Stimulated activated naive CD8-positive, alpha-beta T cell treated with anti-CD3 and anti-CD28 coated beads, Interleukin-15, Interleukin-2, amounts not matched to agents 100 U/mL and 50 U/mL, for 24 hours (primary cell): ENCODE data around the gene CHRM4.
A peak's percentile ranks its signal among the peaks of the same experiment; 100 is the strongest.

ENCODE experiments used
- ATAC-seq: fragments of 150-1000 bp; cut with Tn5 transposase; one replicate; pipeline ENCODE4 v1.10.0; 2021
- DNase-seq: peaks from one replicate; pipeline ENCODE4 v3.0.0; 2021

CHRM4 gene

DNA sequence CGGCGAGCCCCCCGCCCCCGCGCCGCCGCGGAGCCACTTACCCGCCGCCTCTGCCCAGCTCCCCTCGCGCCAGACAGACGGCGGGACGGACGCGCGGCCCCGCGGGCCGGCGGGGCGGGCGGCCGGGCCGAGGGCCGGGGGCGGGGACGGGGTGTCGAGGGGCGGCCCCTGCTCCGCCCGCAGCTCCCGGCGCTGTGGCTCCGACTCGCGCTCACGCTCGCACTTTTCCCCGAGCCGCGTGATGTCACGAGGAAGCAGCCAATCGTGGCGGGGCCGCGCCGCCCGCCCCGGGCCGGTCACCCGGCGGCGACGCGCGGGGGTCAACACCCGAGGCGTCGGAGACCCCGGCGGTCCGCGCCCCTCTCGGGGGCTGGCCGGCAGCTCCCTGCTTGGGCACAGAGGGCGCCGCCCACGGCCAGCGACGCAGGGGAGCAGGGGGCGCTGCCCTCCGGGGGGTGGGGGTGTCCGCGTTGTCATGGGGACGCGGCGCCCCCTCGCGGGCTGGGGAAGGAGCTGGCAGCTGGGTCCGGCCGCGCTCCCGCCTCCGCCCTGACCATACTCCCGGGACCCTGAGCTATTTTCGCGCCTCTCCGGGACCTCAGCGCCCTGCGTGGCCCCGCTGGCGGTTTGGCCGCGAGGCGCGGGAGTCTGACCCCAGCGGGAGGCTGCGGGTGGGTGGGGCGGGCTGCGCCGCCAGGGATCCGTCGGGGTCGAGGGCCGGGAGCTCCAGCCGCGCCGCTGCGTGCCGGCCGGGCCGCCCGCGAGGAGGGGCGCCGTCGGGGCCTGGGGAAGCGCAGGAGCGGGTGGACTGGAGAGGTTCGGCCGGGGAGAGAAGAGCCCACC lies at the start of gene CHRM4:
CHRM4 (minus strand) TSS at position 199 of the 843 bp plus-strand sequence. CDS start 5,219 bp downstream, outside the sequence.
- no peak for ATAC-seq

DNA sequence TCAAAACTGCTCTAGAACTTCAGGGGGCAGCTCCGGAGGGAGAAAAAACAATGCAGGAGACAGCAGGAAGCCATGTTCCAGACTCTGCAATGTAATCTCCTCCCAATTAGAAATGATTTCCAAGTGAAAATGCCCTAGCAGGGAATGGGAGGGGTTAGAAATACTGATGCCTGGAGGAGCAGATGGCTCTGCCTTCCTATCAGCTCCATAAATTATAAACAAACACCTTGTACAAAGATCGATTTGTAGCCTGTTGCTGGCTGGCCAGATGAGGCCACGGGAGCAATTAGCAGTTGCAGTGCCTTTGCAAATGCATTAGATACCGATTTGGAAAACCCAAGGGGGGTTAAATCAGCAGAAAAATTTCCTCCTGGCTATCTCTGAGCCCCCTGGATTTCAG lies 46.6 kb upstream of the CHRM4 start:
- DNase-seq (no peak), ATAC-seq (no peak)

More for the DNA sequence above, at the start of gene CHRM4:
- peak; percentile 49 for DNase-seq

DNA sequence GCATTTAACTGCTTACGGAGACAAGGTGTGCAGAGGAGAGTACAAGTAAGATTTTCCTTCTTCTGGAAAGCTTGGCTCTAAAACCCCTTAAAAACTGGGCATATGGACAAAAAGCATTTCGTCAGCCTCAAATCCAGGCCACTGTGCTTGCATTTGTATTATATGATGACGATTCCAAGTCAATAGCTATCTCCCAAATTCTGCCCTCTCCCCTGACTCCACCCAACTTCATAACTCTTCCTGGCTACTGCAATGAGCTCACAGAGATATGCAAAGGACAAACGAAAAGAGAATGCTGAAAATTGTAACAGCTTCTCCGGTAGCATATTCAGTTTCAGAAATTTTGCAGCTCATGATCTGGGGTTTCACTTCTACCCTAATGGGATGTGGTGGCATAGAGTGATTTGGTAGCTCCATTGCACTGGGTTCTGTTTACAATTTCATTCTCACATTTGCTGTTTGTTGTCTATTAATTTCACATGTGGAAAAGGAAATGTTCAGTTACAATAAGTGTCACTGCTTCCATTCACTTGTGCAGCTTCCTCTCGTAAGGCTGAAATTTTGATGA lies 45.6 kb upstream of the CHRM4 start:
- ATAC-seq (no peak), DNase-seq (no peak)

DNA sequence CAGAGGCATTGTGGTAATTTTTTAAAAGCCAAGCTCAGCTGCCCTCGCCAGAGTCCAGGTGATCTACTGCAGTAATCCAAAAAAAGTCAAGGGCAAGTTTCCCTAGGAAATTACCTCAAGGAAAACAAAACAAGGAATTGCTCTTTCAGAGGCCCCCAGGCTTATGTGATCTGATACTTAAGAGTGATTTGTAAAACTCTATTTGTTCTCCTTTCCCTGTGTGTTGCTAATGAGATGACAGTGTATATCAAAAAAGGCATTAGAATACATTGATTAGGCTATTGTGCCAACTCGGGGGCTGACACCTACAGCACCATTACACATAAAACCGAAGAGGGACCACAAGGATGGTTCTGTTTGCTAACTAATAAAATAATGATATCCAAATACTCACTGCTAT lies 44.5 kb upstream of the CHRM4 start:
- DNase-seq (no peak), ATAC-seq (no peak)

DNA sequence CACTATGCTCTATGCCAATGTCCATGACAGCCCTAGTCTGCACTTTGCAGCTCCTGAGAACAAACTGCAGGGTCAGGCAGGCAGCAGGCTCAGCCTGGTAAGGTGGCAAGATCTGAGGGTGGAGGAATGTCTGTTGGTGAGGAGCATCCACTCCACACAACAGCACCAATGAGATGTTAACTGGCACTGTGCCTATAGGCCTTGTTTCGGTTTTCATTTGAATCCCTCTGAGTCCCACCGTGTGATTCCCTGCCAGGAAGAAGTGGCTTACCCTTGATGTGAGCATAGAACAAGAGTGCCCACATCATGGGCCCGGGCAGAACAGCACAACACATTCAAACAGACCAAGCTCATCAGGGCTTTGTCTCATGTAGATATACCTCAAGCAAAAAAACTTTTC lies 44.1 kb upstream of the CHRM4 start:
- ATAC-seq (no peak), DNase-seq (no peak)

DNA sequence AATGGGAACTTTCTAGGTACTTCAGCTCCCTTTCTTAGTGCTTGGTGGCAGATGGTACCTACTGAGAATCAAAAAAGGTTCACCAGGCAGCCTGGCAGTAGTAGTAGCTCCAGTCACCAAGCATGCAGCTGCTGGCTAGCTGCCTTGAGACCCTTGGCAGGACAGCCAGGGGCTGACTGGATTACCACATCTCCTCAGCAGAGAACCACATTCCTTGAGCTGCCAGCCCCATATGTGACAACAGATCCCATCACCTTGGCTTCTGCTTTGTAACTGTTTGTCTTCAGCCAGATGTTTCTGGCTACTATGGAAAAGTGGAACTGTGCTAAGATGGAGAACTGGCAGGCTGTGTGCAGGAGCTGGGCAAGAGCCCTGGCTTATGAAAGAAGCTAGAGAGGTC lies 39.6 kb upstream of the CHRM4 start:
- DNase-seq, result no peak
- ATAC-seq, result no peak

DNA sequence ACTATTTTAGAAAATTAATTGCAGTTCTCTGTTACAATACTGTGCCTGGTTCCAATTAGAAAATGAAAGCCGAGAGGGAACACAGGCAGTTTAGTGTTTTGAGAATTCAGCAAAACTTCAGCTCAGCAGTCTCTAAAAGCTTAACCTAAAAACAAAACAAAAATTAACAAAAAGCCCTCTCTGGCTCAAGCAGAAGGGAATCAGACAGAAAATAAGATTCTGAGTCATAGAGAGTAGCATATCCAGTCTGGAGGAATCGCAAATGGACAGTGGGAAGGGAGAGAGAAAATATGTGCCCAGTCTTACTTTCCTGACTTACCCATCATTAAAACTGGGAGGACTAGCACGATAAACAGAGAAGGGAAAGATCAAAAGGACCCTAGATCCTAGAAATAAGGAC lies 38.1 kb upstream of the CHRM4 start:
- ATAC-seq (no peak), DNase-seq (no peak)

DNA sequence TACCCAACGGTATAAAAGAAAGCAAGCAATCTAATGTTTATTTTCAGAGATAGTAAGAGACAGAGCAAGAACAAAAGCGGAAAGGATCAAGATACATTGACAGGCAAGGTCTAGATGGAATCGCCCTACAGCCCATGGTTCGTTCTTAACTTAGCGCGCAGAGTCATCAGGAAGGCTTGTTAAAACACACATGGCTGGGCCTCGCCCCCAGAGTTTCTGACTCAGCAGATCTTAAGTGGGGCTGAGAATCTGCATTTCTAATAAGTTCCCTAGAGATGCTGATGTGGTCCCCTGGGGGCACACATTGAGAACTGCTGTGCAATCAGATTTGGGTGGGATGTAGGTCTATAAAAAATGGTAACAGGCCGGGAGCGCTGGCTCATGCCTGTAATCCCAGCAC lies 35.8 kb upstream of the CHRM4 start:
- DNase-seq (no peak), ATAC-seq (no peak)

DNA sequence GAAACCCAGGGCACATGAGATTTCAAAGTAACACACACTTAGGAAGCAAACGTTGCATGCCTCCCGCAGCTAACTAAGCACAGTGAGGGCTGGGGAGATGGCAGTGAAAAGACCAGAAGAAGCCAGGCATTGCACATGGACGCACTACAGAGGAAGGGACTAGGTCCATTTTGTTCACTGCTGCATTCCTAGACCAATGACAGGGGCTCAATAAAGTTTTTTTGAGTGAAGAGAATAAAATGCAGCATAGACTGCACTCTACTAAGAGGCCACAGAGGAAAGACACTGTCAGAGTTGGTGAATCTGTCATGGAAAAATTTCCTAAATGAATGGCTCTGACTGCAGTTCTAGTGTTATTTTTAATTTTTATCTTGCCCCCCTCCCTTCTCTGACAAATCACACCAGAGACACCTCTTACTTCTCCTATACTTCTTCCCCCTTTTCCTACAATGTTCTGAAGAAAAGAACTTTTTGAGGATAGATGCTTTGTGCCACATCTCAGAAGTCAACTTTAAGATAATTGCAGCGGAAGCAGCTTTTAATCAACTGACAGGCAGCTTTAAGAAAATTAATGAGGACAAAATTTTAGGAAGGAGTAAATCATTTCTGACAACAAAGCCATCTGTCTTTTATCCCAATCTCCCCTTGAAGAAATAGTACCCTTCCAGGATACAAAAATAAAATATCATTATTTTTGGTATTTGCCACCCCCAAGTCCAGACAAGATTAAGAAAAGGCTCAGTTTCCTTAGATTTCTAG lies 34.8 kb upstream of the CHRM4 start:
- DNase-seq, result no peak
- no peak for ATAC-seq

DNA sequence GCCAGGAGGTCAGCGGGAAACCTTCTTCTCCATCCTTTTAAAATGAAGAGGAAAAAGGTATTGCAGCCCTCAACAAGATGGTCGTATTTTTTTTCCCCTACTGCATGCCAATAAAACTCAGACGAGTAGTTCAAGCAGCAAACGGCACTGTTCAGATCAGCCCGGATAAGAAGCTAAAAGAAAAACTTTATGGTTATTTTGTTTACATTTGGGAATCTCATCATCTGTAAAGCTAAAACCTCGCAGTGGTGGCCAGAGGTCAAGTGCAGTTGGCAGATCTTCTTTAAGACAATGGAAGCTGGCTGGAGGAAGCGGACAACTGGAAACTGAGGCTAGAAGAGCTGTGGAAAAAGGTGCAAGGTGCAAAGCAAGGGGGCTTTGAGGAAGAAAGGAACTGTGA lies 31.0 kb upstream of the CHRM4 start:
- ATAC-seq (no peak), DNase-seq (no peak)

DNA sequence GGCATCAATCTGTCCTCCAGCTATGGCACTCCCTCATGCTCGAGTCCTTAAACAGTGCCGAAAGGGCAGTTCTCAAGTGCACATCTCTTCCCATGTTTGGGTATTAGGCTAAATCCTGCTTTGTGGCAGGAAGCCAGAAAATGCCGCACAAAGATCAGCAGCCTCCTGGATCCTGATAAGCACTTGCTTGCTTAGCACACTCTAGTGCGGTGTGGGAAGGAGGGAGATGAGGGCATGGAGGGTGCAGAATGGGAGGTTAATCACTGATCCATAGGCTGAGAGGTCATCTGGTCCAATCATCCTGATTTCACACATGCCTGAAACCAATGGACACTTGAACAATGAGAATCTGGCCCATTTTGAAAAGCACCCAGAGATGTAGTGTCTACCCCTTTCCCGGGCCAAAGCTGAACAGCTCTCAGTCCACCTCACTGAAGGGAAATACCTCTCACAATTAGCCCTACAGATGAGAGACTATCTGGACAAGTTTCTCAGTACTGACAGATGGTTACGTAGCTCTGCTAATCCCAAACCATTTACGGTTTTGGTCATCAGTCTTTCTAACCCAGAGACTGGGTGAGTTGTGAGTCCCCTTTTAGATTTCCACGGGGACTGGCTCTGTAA lies 29.8 kb upstream of the CHRM4 start:
- ATAC-seq, result no peak
- no peak for DNase-seq

DNA sequence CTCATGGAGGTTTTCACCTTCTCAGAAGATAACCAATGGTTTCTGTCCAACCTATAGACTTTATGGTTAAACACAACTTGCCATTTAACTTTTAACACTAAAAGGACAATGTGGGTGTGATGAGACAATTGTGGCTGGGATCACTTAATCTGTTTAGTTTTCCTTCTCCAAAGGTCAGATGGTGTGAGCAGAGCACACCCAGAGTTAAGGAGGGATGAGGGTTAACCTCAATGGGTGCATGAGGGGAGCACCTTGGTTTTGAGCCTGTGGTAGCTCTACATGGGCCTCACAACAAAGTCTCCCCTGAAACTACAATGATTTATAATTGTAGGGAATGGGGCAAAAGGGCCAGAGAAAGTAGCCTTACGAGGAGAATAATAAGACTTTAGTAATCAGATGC lies 28.9 kb upstream of the CHRM4 start:
- ATAC-seq (peak; percentile 93), DNase-seq (no peak)

DNA sequence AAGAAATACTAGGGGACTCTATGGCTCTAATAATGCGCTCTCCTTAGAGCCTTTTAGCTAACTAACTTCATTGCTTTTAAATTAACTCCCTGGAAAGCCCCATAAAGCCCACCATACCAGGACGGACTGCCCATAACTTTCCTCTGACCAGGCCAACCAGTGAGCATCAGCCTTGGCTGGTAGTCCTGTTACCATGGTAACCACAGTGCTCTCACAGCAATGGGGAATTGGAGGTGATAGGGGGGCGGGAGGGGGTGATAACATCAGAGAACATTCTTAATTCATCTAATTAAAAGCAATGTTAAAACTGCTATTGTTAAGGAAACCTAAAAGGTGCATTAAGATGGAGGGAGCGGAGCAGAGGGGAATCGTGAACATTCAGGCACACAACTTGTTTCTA lies 27.2 kb upstream of the CHRM4 start:
- no peak for DNase-seq

DNA sequence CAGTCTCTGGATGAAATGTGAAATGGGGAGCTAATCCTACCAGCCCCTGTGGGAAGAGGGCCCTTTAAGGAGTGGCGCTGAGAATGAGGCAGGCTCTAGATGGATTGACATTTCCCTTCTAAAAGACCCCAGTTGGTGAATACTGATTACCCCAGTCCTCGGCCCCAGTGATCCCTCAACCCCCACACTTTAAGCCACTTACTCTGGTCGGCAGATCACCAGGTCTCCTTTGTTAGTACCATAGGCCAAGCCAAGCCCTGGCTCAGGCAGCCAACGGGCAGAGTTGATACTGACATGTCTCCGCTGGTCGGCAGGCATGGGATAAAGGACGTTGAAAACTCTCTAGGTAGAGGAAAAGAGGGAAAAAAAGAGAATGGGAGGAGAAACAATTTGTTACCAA lies 26.1 kb upstream of the CHRM4 start:
- ATAC-seq, result no peak

More for the DNA sequence above, 27.2 kb upstream of the CHRM4 start:
- no peak for ATAC-seq

DNA sequence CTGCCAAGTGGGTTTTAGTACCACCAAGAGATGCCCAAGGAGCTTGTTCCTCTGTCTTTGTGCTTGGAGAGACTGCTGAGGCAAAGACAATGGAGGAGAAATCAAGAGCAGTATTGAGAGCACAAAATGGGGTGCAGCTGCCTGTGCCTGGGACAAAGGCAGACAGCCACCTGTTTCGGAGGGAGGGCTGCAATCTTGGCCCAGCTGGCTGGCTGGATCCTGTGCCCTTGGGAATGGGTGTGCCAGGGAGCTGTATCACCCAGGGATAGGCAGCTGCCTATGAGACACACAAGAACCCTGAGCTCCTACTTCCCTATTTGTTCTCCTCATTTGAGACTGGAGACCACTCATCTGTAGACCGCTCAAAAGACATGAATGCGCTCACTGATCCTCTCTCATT lies 23.3 kb upstream of the CHRM4 start:
- no peak for DNase-seq
- no peak for ATAC-seq

More for the DNA sequence above, 26.1 kb upstream of the CHRM4 start:
- DNase-seq, result no peak

DNA sequence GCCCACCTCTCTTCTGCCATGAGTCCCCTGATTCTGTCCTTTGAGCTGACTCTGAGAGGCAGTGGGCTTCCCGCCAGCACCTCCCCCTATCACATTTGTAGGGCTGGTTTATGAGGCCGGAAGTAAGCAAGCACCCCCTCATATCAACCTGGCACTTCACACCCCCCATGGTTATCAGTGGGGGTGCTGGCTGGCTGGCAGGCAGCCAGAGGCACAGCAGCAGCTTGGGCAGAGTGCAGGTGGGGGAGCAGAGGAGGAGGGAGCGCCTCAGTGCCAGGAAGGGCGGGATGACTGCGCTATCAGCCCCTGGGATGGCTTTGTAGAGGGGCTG lies 22.9 kb upstream of the CHRM4 start:
- no peak for DNase-seq
- ATAC-seq, result no peak

DNA sequence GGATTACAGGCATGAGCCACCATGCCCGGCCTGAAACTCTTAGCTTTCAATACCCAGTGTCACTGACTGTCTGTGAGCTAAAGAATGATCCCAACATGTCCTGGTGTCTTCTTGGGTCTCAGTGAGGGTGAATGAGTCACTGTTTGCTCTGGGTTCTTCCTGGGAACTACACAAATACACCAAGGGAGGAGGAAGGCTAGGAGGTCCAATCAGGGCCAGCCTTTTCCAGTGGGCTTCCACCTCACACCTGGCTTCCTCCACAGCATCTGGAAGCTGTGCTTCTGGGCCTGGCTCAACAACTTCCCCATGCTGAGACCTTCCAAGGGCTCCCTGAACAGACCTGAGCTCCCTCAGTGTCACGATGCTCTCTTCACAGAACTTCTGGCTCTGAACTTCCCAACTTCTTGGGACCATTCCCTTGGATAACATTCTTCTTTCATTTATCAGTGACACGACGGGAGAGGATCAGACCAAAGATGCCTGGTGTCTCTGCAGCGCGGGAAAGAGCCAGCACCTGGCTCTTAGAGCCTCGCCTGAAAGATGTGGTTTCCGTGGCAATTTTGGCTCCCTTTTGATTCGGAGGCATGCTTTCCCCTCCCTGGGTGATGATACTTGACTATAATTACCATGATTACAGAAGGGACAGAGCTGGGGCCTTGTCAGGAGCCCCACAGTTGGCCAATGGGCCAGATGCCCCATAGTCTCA lies 22.3 kb upstream of the CHRM4 start:
- ATAC-seq, result no peak

DNA sequence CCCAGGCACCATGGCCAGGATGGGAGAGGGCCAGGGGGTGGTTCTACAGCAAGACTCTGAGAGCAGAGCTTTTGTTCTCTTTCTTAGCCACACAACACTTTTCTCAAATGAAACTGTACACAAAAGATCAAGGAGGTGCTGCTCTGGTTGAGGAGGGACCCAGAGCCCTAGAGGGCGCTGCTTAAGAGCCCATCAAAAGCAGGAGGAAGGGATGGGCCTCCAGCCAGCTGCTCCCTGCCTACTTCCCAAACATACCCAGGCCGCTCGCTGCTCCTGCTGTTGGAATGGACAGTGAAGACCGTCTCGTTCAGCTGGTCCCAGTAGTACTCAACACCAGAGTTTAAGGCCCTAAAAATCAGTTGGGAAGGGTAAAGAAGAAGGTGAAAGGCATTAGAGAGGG lies 18.4 kb upstream of the CHRM4 start:
- ATAC-seq (no peak), DNase-seq (no peak)

More for the DNA sequence above, 22.3 kb upstream of the CHRM4 start:
- no peak for DNase-seq

DNA sequence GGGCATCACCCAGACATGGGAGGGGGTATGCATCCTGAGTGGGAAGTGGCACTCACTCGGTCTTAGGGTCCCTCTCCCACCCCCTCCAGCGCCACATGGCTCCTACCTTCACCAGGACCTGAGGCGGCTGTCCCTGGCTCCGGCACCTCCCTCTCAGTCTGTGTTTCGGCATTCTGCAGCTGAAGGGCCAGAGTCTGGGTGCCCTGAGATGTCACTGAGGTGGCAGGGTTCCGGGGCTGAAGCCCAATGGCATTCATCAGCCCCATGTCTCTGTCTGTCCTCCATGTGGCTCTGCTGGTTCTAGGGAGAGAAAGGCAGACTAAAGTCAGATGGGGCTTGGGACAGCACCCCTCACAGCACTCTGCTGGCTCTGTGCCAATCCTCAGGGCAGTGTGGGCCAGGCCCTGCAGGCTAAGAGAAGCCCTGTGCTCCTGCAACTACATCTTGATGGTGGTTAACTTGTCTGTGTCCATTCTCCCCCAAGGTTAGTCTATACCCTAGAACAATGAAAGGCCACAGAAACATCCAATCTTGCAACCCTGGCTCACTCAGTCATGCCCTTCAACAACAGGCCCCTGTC lies 16.9 kb upstream of the CHRM4 start:
- DNase-seq (no peak), ATAC-seq (peak; percentile 23)

DNA sequence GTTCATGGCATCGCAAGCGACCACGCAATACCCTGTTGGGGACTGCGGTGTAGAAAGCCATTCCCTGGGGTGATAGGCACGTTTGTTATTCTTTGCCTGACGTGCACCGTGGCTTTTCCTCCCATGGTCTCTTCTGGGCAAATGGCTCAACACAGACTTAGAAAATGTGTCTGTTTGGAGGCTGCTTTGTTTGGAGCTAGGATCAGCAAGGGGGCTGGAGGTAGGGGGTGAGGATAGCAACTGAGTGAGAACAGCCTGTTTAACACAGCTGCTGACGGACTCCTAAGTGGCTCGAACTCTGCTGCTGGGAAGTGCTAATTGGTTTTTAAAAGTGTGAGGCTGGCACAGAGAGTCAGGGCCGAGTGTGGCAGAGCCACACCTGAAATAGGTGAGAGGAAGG lies 16.1 kb upstream of the CHRM4 start:
- ATAC-seq, result no peak
- no peak for DNase-seq

DNA sequence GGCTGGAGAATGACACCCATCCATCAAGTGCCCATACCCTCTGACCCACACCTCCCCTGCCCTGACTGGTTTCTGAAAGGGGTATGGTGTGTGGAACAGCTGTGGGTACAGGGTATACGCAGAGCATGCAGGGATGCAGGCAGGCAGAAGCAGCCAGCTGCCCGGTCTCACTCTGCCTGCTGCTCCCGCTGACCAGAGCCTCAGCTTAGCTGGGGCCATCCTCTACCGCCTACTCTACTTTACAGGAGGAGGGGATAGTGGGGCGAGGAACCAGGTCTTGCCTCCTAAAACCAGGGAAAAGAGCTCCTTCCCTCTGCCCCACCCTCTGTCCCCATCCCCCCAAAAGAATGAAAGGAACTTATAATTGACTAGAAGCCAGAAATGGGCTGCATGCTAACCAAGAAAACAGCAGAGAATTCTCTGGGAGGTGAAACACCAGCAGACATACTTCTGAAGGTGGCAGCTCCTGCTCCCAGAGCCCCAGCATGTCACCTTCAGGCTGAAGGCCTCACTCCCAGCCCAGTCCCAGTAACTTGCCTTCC lies 13.0 kb upstream of the CHRM4 start:
- no peak for DNase-seq
- ATAC-seq, result no peak
